ENCODE data around the gene OSCAR. TPM values are rescaled to one million over a fixed set of nuclear protein-coding genes. Genes with fewer than 3 reads are reported as not detected.
"Not testable (repeated sequence)": the region's sequence is repeated elsewhere in the genome, so short reads cannot be mapped to it uniquely, and the experiment has no call there.

Gene OSCAR
- total and polyA plus RNA-seq, 2 donors = 0.21 to 2.3 TPM

GRCh38 chr19:54109651-54110050 lies 9.0 kb upstream of the OSCAR start:
- Histone ChIP-seq H3K36me3 (ENCODE audit: insufficient read depth) (peaks cover 2% of the 10 kb centered on the region), H3K4me1 (ENCODE audit: insufficient read depth) (no peaks in the 10 kb centered on the region), H3K27ac (ENCODE audit: low read depth) (no peak overlapping the region), H3K4me3 (ENCODE audit: low read depth, low read length) (no peak overlapping the region)
- DNase-seq (ENCODE audit: extremely low spot score) = no peak
- 74% methylated on average over 6 of the region's 6 CpGs for WGBS

DNA sequence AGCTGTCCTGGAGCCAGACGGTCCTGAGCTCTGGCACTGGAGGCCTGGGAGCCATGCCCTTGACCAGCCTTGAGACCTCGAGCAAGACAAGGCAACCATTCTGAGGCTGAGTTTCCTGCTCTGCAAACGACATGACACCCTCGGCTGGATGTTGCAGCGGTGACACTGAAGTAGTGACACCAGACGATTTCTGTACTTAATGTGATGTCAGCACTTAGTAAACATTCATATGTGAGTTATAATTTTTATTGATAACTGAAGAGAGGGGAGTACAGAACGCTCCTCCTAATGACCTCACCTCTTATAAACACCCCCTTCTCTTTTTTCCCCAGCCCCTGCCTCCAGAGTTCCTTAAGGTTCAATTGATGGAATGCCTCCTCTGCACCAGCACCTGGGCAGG lies 7.9 kb upstream of the OSCAR start:
- H3K4me1 ChIP-seq (ENCODE audit: insufficient read depth) = no peaks in the 10 kb centered on the region
- no peak for DNase-seq (ENCODE audit: extremely low spot score)
- H3K4me3 ChIP-seq (ENCODE audit: low read depth, low read length) = no peak overlapping the region
- H3K36me3 ChIP-seq (ENCODE audit: insufficient read depth) = peaks cover 2% of the 10 kb centered on the region
- WGBS = 75% methylated on average over 7 of the region's 7 CpGs
- H3K27ac ChIP-seq (ENCODE audit: low read depth) = no peak overlapping the region

GRCh38 chr19:54107876-54108490 lies 7.4 kb upstream of the OSCAR start:
- Histone ChIP-seq H3K36me3 (ENCODE audit: insufficient read depth) (peaks cover 2% of the 10 kb centered on the region), H3K27ac (ENCODE audit: low read depth) (no peak overlapping the region), H3K4me3 (ENCODE audit: low read depth, low read length) (no peak overlapping the region), H3K4me1 (ENCODE audit: insufficient read depth) (no peaks in the 10 kb centered on the region)
- DNase-seq (ENCODE audit: extremely low spot score) = no peak
- WGBS = 79% methylated on average over 21 of the region's 21 CpGs

DNA sequence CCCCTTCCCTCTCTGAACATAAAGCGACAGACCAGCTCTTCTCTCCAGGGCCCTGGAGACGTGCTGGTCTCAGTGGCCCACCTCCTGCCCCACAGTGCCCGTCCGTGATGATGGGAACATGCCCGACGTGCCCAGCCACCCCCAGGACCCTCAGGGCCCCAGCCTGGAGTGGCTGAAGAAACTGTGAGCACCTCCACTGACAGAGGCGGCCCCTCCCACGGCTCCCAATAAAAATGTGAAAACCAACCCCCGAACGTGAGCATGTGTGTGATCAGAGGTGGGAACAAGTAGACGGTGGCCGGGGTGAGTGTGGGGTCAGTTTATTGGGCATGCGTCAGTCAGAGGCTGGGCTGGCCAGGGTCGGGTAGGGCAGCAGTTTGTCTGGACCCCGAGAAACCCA lies 6.1 kb upstream of the OSCAR start:
- peaks cover 2% of the 10 kb centered on the region for H3K36me3 ChIP-seq (ENCODE audit: insufficient read depth)
- no peak overlapping the region for H3K4me3 ChIP-seq (ENCODE audit: low read depth, low read length)
- no peak overlapping the region for H3K27ac ChIP-seq (ENCODE audit: low read depth)
- WGBS = 72% methylated on average over 15 of the region's 15 CpGs
- DNase-seq (ENCODE audit: extremely low spot score) = no peak
- H3K4me1 ChIP-seq (ENCODE audit: insufficient read depth) = no peaks in the 10 kb centered on the region

DNA sequence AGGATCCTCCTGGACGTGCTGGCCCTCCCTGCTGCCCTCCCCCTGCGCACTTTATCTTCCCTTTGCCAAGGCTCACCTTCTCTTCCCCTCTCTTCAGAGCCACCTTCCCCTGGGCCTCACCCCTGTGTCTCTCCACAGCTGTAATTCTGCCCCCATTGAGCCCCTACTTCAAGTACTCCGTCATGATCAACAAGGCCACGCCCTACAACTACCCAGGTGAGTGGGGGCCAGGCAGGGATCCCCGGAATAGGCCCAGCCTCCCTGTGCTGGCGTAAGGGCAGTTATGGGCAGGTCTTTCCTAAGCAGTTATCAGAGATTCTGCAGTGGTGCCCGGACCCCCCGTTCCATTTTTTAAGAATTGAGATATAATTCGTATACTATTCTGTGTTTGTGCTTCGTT lies 5.2 kb upstream of the OSCAR start:
- no peaks in the 10 kb centered on the region for H3K4me1 ChIP-seq (ENCODE audit: insufficient read depth)
- H3K27ac ChIP-seq (ENCODE audit: low read depth) = no peak overlapping the region
- no peak overlapping the region for H3K4me3 ChIP-seq (ENCODE audit: low read depth, low read length)
- no peak for DNase-seq (ENCODE audit: extremely low spot score)
- 86% methylated on average over 10 of the region's 10 CpGs for WGBS
- peaks cover 2% of the 10 kb centered on the region for H3K36me3 ChIP-seq (ENCODE audit: insufficient read depth)

DNA sequence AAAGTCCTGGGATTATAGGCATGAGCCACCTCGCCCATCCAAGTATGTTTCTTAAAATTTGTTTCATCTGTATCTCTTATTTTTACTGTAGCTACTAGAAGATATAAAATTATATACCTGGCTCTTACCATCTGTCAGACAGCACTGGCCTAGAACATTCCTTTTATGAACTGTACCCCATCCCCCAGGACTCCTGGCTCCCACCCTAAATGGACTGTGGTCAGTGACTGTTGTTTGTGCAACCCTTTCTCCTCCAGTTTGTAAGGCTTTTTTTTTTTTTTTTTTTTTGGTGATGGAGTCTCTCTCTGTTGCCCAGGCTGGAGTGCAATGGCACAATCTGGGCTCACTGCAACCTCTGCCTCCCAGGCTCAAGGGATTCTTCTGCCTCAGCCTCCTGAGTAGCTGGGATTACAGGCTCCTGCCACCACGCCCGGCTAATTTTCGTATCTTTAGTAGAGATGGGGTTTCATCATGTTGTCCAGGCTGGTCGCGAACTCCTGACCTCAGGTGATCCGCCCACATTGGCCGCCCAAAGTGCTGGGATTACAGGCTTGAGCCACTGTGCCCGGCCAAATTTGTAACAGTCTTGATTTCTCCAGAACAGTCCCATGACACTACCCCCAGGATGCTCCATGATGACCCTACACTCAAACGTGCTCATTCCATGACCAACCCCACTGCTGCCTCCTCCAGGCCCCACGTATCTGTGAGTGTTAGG lies 4.6 kb upstream of the OSCAR start:
- H3K4me3 ChIP-seq (ENCODE audit: low read depth, low read length) = no peak overlapping the region
- no peaks in the 10 kb centered on the region for H3K4me1 ChIP-seq (ENCODE audit: insufficient read depth)
- no peaks in the 10 kb centered on the region for H3K36me3 ChIP-seq (ENCODE audit: insufficient read depth)
- no peak for DNase-seq (ENCODE audit: extremely low spot score)
- no peak overlapping the region for H3K27ac ChIP-seq (ENCODE audit: low read depth)
- 89% methylated on average over 11 of the region's 11 CpGs for WGBS

DNA sequence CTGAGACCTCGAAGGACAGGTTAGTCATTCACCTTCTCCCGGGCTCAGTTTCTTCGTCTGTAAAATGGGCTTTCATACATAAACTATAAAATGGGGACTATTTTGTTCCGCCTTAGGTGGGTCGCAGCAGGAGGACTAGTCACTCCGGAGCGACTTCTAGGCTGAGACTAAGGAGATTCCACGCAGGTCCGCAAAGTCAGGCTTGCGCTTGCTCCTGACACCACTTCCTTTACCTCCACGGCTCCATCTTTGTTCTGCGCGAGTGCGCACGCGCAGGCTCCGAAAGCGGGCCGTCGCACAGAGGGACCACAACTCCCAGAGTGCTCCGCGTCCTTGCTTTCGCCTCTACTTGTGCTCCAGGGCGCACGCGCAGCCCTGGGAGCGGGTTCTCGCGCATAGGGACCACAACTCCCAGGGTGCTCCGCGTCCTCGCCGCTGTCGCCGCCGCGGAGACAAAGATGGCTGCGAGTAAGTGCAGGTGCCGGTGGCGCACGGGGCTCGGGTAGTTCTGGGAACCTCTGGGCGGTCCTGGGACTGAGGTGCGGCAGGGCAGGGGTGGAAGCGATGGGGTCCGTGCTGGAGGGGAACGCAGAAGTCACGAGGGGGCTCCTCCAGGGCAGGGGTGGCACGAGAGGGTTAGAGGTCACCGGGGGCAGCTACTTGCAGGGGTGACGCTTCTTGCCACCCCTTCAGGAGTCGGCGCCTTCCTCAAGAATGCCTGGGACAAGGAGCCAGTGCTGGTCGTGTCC lies 2.0 kb upstream of the OSCAR start, which contains the start of gene NDUFA3:
NDUFA3 (plus strand) TSS at position 435 of the 749 bp plus-strand sequence; CDS start at position 459, 24 bp downstream.
- Histone ChIP-seq H3K4me3 (ENCODE audit: low read depth, low read length) (peak within 1 kb of the TSS; percentile 87), H3K36me3 (ENCODE audit: insufficient read depth) (no peaks in the 10 kb centered on the region), H3K4me1 (ENCODE audit: insufficient read depth) (no peaks in the 10 kb centered on the region), H3K27ac (ENCODE audit: low read depth) (peak within 1 kb of the TSS; percentile 0)
- 2% methylated on average over 54 of the region's 54 CpGs for WGBS
- DNase-seq (ENCODE audit: extremely low spot score) = peak; percentile 92

DNA sequence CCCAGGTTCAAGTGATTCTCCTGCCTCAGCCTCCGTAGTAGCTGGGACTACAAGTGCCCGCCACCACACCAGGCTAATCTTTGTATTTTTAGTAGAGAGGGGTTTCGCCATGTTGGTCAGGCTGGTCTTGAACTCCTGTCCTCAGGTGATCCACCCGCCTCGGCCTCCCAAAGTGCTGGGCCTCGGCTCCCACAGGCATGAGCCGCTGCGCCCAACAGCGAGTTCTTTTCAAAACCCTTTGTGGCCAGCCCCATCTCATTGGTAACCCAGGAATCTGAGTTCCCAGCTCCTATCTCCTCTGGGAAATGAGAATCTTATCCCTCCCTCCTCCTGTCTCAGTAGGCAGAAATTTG lies 724 bp downstream of the OSCAR start:
- not testable (repeated sequence) for DNase-seq (ENCODE audit: extremely low spot score); H3K4me3 ChIP-seq (ENCODE audit: low read depth, low read length); H3K4me1 ChIP-seq (ENCODE audit: insufficient read depth); H3K36me3 ChIP-seq (ENCODE audit: insufficient read depth); H3K27ac ChIP-seq (ENCODE audit: low read depth)
- 73% methylated on average over 9 of the region's 9 CpGs for WGBS

GRCh38 chr19:54099190-54099902 lies 1.3 kb downstream of the OSCAR start:
- Histone ChIP-seq H3K27ac (ENCODE audit: low read depth) (no peak overlapping the region), H3K36me3 (ENCODE audit: insufficient read depth) (no peaks in the 10 kb centered on the region), H3K4me3 (ENCODE audit: low read depth, low read length) (no peak overlapping the region), H3K4me1 (ENCODE audit: insufficient read depth) (no peaks in the 10 kb centered on the region)
- WGBS = 79% methylated on average over 12 of the region's 12 CpGs
- DNase-seq (ENCODE audit: extremely low spot score) = no peak

GRCh38 chr19:54096617-54097106 lies 3.9 kb downstream of the OSCAR start:
- 7% methylated on average over 14 of the region's 14 CpGs for WGBS
- H3K4me1 ChIP-seq (ENCODE audit: insufficient read depth) = no peaks in the 10 kb centered on the region
- peak overlapping the region; percentile 52 for H3K27ac ChIP-seq (ENCODE audit: low read depth)
- no peaks in the 10 kb centered on the region for H3K36me3 ChIP-seq (ENCODE audit: insufficient read depth)
- no peak overlapping the region for H3K4me3 ChIP-seq (ENCODE audit: low read depth, low read length)
- DNase-seq (ENCODE audit: extremely low spot score) = no peak

DNA sequence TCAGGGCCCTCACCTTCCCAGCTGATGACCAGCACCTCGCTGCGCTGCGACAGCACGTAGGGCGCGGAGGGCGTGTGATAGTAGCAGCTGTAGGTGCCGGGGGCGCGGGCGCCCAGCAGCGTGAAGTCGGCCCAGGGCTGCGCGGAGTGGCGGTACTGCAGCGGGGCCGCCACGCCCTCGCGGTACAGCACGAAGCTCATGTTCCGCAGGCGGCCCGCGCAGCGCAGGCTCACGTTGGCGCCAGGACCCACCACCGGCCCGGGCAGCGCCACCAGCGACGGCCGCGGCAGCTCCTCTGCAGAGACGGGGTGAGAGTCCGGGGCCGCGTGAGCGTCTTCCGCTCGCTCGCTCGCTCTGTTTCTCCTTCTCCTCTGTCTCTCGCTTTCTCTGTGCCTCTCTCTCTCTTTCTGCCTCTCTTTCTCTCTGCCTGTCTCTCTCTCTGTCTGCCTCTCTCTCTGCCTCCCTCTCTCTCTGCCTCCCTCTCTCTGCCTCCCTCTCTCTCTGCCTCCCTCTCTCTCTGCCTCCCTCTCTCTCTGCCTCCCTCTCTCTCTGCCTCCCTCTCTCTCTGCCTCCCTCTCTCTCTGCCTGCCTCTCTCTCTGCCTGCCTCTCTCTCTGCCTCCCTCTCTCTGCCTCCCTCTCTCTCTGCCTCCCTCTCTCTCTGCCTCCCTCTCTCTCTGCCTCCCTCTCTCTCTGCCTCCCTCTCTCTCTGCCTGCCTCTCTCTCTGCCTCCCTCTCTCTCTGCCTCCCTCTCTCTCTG lies 4.6 kb downstream of the OSCAR start:
- H3K27ac ChIP-seq (ENCODE audit: low read depth); H3K36me3 ChIP-seq (ENCODE audit: insufficient read depth); H3K4me1 ChIP-seq (ENCODE audit: insufficient read depth); DNase-seq (ENCODE audit: extremely low spot score): not testable (repeated sequence)
- WGBS = under 1% methylated on average over 46 of the region's 46 CpGs
- H3K4me3 ChIP-seq (ENCODE audit: low read depth, low read length) = peak overlapping the region; percentile 20

GRCh38 chr19:54095136-54095858 lies 5.3 kb downstream of the OSCAR start:
- no peak for DNase-seq (ENCODE audit: extremely low spot score)
- WGBS = 66% methylated on average over 22 of the region's 22 CpGs
- no peaks in the 10 kb centered on the region for H3K4me1 ChIP-seq (ENCODE audit: insufficient read depth)
- H3K27ac ChIP-seq (ENCODE audit: low read depth) = no peak overlapping the region
- H3K4me3 ChIP-seq (ENCODE audit: low read depth, low read length) = peak overlapping the region; percentile 20
- H3K36me3 ChIP-seq (ENCODE audit: insufficient read depth) = no peaks in the 10 kb centered on the region

Measured in urinary bladder (tissue), 4 donors.